LNCAP (cell line): ENCODE measurements around the gene BTN2A1.

Source experiments
- CTCF ChIP-seq: fragments of 450-650 bp; IDR thresholded peaks from 2 replicates; pipeline ENCODE4 v1.5.1; 2017; ENCODE audit warnings: mild to moderate bottlenecking

Gene BTN2A1

DNA sequence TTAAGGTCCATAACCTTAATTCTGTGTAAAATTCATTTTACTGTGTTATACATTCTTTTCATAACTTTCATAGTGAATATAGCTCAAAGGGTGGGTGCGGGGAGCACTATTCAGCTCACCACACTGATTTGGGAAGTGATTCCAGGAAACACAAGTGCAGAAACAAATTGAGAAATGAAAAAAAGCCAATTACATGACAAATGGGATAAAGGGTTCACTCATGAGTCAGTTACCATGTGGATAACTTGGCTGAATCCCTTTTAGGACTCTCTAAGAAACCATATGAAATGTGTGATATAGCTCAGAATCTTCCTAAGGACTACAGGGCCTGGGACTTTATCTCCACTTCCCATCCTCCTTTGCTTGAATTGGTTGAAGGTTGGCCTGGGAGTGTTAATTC is 3.1 kb upstream of the BTN2A1 start:
- no peak for TF ChIP-seq CTCF

DNA sequence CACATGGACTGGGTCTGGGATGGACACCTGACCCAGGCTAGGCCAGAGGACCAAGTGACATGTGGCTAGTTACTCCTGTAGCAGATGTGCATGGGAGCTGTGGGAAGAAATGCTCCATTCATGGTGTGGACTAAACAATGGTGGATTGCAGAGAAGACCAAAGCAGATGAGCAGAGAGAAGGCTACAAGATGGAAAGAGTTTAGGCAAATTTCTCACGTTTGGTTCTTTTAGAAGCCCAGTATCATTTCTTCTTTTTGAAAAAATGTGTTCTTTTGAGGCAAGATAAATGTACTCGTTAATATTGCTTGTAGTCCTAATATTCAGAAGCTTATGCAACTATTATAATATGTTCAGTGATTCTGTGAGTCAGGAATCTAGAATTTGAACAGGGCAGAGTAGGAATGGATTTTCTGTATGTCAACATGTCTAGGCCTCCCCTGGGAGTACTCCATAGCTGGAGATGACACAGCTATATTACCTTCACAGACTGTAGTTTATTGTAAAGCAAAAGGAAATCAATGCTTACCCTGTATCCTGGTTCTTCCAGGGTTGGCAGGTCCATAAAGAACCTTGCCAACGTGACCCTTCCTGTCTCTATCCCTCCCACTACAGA is 2.3 kb upstream of the BTN2A1 start:
- no peak for TF ChIP-seq CTCF

- TF ChIP-seq CTCF: no peak
Measured at GRCh38 chr6:26457264-26457805, 420 bp upstream of the BTN2A1 start.

- TF ChIP-seq CTCF: no peak
Measured at GRCh38 chr6:26459023-26459810, 1.5 kb downstream of the BTN2A1 start.

GRCh38 chr6:26464014-26464413 is 6.3 kb downstream of the BTN2A1 start:
- TF ChIP-seq CTCF: no peak

DNA sequence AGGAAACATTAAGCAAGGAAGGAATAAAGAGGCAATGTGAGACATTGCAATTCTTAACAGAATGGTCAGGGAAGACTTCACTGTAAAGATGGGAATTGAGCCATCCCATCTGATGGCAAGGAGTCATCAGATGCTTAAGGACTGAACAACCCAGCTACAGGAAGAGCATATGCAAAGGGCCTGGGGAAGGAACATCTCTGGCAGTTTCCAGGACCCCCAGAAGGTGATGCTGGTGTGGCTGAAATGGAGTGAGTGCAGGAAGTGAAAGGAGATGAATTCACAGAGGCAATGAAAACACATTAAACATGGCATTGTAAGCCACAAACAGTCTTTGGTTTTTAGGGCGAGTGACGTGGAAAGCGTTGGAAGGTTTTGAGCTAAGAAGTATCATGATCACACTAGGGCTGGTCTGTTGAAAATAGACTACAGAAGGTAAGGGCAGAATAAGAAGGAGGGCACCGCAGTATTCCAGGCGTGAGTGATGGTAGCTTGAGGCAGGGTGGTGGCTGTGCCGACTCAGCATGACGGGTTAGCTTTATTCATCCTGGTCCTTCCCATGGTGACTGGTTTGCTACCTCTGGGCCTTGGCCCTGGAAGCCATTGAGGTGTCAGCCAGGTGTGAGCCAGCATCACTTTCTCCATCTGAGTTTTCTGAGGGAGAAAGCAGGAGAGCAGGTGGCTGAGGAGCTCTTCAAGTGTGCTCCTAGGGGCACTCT is 6.8 kb downstream of the BTN2A1 start:
- TF ChIP-seq CTCF: no peak

DNA sequence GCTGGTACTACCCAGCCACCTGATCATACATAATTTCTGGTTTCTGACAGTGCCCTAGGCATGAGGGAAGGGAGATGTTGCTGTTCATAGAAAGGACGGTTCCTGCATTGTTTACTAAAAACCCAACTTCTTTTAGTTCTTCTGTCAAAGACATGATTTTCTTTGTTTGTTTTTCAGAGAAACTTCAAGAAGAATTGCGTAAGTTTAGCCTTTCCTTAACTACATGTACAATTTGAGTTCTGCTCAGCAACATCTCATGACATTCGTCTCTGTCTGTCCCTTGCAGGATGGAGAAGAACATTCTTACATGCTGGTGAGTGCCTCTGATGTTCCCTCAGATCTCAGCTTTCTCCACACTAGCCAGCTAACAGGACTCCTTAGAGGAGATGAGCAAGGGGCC is 8.0 kb downstream of the BTN2A1 start:
- TF ChIP-seq CTCF: no peak
